ENCODE data around the gene ANO1. TPM values are rescaled to one million over a fixed set of nuclear protein-coding genes. Genes with fewer than 3 reads are reported as not detected.
"Not testable (repeated sequence)": the region's sequence is repeated elsewhere in the genome, so short reads cannot be mapped to it uniquely, and the experiment has no call there.

ANO1 gene
- polyA plus RNA-seq, 4 donors: 1.1 to 8.3 (median 2.9) TPM; not detected in 1

DNA sequence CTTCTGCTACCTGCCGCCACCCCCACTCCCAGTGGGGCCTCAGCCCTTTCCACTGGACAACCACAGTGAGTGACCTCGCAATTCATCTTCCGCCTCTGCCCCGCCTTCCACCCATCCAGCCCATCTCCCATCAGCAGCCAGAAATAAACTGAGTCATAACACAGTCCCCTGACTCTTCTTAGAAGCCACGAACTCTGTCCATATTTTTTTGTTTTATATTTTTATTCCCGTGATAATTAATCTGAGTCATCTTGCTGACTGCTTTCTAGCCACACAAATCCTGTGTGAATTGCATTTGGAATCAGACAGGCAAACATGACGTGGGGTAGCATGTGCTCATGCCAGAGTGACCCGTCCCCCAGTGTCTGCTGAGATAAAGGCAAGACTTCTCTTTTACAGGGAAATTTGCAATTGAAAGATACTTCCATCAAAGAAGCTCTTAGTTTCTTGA lies 132.0 kb downstream of the ANO1 start:
- no peak for FAIRE-seq

GRCh38 chr11:70210530-70210929 lies 132.4 kb downstream of the ANO1 start:
- H3K9me3 ChIP-seq (ENCODE audit: control insufficient read depth in 2 of 2, insufficient read depth in 1 of 2, low read depth in 1 of 2, low read length in 1 of 2): no peaks in the 10 kb centered on the region
- peaks cover 6 to 35% (median 6%) of the 10 kb centered on the region in 3 donors for H3K36me3 ChIP-seq (ENCODE audit: control insufficient read depth in 3 of 3, insufficient read depth in 2 of 3, low read depth in 1 of 3, low read length in 3 of 3)
- WGBS, 3 donors: 64 to 73% (median 71%) methylated on average over 5 of the region's 5 CpGs
- H3K4me3 ChIP-seq (ENCODE audit: low read depth in 1 of 3, low read length in 3 of 3): no peak overlapping the region
- peaks cover 0 to 5% (median 3%) of the 10 kb centered on the region in 3 donors for H3K4me1 ChIP-seq (ENCODE audit: control insufficient read depth in 3 of 3, insufficient read depth in 2 of 3, low read depth in 1 of 3, low read length in 2 of 3)
- FAIRE-seq (no peak), DNase-seq (no peak)
- H3K27ac ChIP-seq (ENCODE audit: low read depth in 1 of 3, low read length in 2 of 3): no peak overlapping the region
- H3K27me3 ChIP-seq (ENCODE audit: control insufficient read depth in 3 of 3, insufficient read depth in 3 of 3, low read length in 3 of 3): no peaks in the 10 kb centered on the region

More for the DNA sequence above, 132.0 kb downstream of the ANO1 start:
- no peaks in the 10 kb centered on the region for H3K9me3 ChIP-seq (ENCODE audit: control insufficient read depth in 2 of 2, insufficient read depth in 1 of 2, low read depth in 1 of 2, low read length in 1 of 2)
- H3K27ac ChIP-seq (ENCODE audit: low read depth in 1 of 3, low read length in 2 of 3): no peak overlapping the region
- peaks cover 6 to 39% (median 6%) of the 10 kb centered on the region in 3 donors for H3K36me3 ChIP-seq (ENCODE audit: control insufficient read depth in 3 of 3, insufficient read depth in 2 of 3, low read depth in 1 of 3, low read length in 3 of 3)
- 76 to 79% (median 76%) methylated on average over 8 of the region's 8 CpGs for WGBS, 3 donors
- H3K27me3 ChIP-seq (ENCODE audit: control insufficient read depth in 3 of 3, insufficient read depth in 3 of 3, low read length in 3 of 3): no peaks in the 10 kb centered on the region
- H3K4me1 ChIP-seq (ENCODE audit: control insufficient read depth in 3 of 3, insufficient read depth in 2 of 3, low read depth in 1 of 3, low read length in 2 of 3): peaks cover 1 to 5% (median 3%) of the 10 kb centered on the region in 3 donors
- DNase-seq: no peak
- H3K4me3 ChIP-seq (ENCODE audit: low read depth in 1 of 3, low read length in 3 of 3): no peak overlapping the region

DNA sequence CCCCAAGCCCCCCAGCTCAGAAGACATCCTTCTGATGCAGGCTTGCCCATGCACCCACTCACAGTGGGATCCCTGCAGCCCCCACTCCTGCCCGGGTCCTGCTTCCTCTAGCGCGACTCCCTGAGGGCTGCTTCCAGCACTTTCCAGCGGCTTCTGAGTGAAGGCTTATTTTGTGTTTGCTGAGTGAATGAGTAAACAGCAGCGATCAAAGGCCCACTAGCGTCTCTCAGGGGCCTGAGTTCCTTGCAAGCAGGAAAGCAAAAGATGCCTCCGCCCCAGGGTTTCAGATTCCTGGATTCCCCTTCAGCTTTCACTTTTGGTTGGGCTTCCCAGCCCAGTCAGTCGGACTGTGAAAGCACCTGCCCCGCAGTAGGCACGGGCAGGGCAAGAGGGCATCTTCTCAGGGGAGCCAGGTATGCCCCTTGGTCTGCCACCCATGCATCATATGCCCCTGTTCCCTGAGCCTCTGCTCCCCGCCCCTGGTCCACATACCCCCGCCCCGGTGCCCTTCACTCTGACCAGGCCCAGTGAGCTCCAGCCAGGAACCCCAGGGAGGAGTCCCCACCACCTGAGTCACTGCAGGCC lies 134.2 kb downstream of the ANO1 start:
- H3K4me3 ChIP-seq (ENCODE audit: low read depth in 1 of 3, low read length in 3 of 3): peak overlapping the region in 1 of 3 donors; percentile 49
- FAIRE-seq: no peak

GRCh38 chr11:70217388-70217787 lies 139.3 kb downstream of the ANO1 start:
- H3K4me3 ChIP-seq (ENCODE audit: low read depth in 1 of 3, low read length in 3 of 3); DNase-seq; H3K27ac ChIP-seq (ENCODE audit: low read depth in 1 of 3, low read length in 2 of 3); FAIRE-seq; H3K36me3 ChIP-seq (ENCODE audit: control insufficient read depth in 3 of 3, insufficient read depth in 2 of 3, low read depth in 1 of 3, low read length in 3 of 3); H3K27me3 ChIP-seq (ENCODE audit: control insufficient read depth in 3 of 3, insufficient read depth in 3 of 3, low read length in 3 of 3); H3K9me3 ChIP-seq (ENCODE audit: control insufficient read depth in 2 of 2, insufficient read depth in 1 of 2, low read depth in 1 of 2, low read length in 1 of 2); H3K4me1 ChIP-seq (ENCODE audit: control insufficient read depth in 3 of 3, insufficient read depth in 2 of 3, low read depth in 1 of 3, low read length in 2 of 3): not testable (repeated sequence)
- WGBS, 3 donors: 87 to 92% (median 88%) methylated on average over 5 of the region's 5 CpGs

More for the DNA sequence above, 134.2 kb downstream of the ANO1 start:
- 15 to 47% (median 34%) methylated on average over 13 of the region's 13 CpGs for WGBS, 3 donors
- Histone ChIP-seq H3K4me1 (ENCODE audit: control insufficient read depth in 3 of 3, insufficient read depth in 2 of 3, low read depth in 1 of 3, low read length in 2 of 3) (peaks cover 0 to 4% (median 3%) of the 10 kb centered on the region in 3 donors), H3K36me3 (ENCODE audit: control insufficient read depth in 3 of 3, insufficient read depth in 2 of 3, low read depth in 1 of 3, low read length in 3 of 3) (peaks cover 0 to 19% (median 0%) of the 10 kb centered on the region in 3 donors), H3K27ac (ENCODE audit: low read depth in 1 of 3, low read length in 2 of 3) (peak overlapping the region in 2 of 3 donors; percentile 56 to 70), H3K27me3 (ENCODE audit: control insufficient read depth in 3 of 3, insufficient read depth in 3 of 3, low read length in 3 of 3) (no peaks in the 10 kb centered on the region), H3K9me3 (ENCODE audit: control insufficient read depth in 2 of 2, insufficient read depth in 1 of 2, low read depth in 1 of 2, low read length in 1 of 2) (no peaks in the 10 kb centered on the region)
- peak; percentile 67 to 85 for DNase-seq

- not testable (repeated sequence) for H3K27me3 ChIP-seq (ENCODE audit: control insufficient read depth in 3 of 3, insufficient read depth in 3 of 3, low read length in 3 of 3); DNase-seq; H3K36me3 ChIP-seq (ENCODE audit: control insufficient read depth in 3 of 3, insufficient read depth in 2 of 3, low read depth in 1 of 3, low read length in 3 of 3); FAIRE-seq; H3K27ac ChIP-seq (ENCODE audit: low read depth in 1 of 3, low read length in 2 of 3); H3K9me3 ChIP-seq (ENCODE audit: control insufficient read depth in 2 of 2, insufficient read depth in 1 of 2, low read depth in 1 of 2, low read length in 1 of 2); H3K4me1 ChIP-seq (ENCODE audit: control insufficient read depth in 3 of 3, insufficient read depth in 2 of 3, low read depth in 1 of 3, low read length in 2 of 3); H3K4me3 ChIP-seq (ENCODE audit: low read depth in 1 of 3, low read length in 3 of 3)
- 26 to 46% (median 42%) methylated on average over 8 of the region's 8 CpGs for WGBS, 3 donors
Measured at GRCh38 chr11:70218076-70218475, 140.0 kb downstream of the ANO1 start.

DNA sequence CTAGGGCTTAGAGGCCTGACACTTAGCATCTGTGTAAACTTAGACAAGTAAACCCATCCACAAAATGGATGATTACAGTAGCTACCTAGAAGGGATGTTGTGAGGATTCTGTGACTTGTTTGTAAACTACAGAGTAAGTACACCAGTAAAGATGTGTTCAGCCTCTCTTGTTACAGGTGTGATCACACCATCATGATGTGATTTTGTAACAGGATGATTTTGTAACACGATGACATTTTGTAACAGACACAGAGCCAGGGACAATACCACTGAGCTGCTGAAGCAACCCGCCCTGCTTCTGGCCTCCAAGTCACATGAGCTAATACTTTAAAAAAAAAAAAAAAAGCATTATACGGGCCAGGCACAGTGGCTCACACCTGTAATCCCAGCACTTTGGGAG lies 142.0 kb downstream of the ANO1 start:
- no peaks in the 10 kb centered on the region for H3K36me3 ChIP-seq (ENCODE audit: control insufficient read depth in 3 of 3, insufficient read depth in 2 of 3, low read depth in 1 of 3, low read length in 3 of 3)
- no peaks in the 10 kb centered on the region for H3K9me3 ChIP-seq (ENCODE audit: control insufficient read depth in 2 of 2, insufficient read depth in 1 of 2, low read depth in 1 of 2, low read length in 1 of 2)
- no peak overlapping the region for H3K4me3 ChIP-seq (ENCODE audit: low read depth in 1 of 3, low read length in 3 of 3)
- H3K4me1 ChIP-seq (ENCODE audit: control insufficient read depth in 3 of 3, insufficient read depth in 2 of 3, low read depth in 1 of 3, low read length in 2 of 3): no peaks in the 10 kb centered on the region
- 72 to 78% (median 78%) methylated on average over 3 of the region's 3 CpGs for WGBS, 3 donors
- H3K27me3 ChIP-seq (ENCODE audit: control insufficient read depth in 3 of 3, insufficient read depth in 3 of 3, low read length in 3 of 3): no peaks in the 10 kb centered on the region
- no peak overlapping the region for H3K27ac ChIP-seq (ENCODE audit: low read depth in 1 of 3, low read length in 2 of 3)
- DNase-seq (no peak), FAIRE-seq (no peak)

GRCh38 chr11:70220920-70221319 lies 142.8 kb downstream of the ANO1 start:
- H3K9me3 ChIP-seq (ENCODE audit: control insufficient read depth in 2 of 2, insufficient read depth in 1 of 2, low read depth in 1 of 2, low read length in 1 of 2): peaks cover 0 to 3% of the 10 kb centered on the region in 2 donors
- no peak for FAIRE-seq
- WGBS, 3 donors: 77 to 97% (median 93%) methylated on average over 1 of the region's 1 CpG

DNA sequence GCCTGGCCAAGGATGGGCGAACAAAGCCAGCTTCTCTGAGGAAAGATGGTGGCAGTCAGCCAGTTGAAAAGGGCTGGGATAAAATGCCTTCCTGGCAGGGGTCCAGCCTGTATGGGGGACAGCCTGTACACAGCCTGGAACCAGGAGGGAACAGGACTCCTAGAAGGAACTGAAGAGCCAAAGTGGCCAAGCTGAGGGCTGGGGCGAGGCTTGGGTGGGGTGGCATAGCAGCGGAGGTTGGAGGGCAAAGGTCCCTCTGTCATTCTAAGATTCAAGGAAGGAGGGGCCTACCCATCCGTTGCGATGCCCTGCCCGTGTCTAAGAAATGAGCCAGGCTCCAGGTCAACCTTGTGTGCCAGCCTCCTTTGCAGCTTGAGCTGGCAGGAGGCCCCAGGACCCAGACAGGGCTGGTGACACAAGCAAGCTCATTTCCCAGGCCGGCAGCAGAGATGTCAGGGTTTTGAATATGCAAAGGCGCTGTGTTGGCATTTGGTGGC lies 147.6 kb downstream of the ANO1 start:
- DNase-seq: peak; percentile 65 to 98
- no peak overlapping the region for H3K4me3 ChIP-seq (ENCODE audit: low read depth in 1 of 3, low read length in 3 of 3)
- H3K27ac ChIP-seq (ENCODE audit: low read depth in 1 of 3, low read length in 2 of 3): peak overlapping the region in 2 of 3 donors; percentile 76 to 89
- 13 to 50% (median 35%) methylated on average over 5 to 8 of the region's 8 CpGs for WGBS, 3 donors
- no peaks in the 10 kb centered on the region for H3K36me3 ChIP-seq (ENCODE audit: control insufficient read depth in 3 of 3, insufficient read depth in 2 of 3, low read depth in 1 of 3, low read length in 3 of 3)
- H3K27me3 ChIP-seq (ENCODE audit: control insufficient read depth in 3 of 3, insufficient read depth in 3 of 3, low read length in 3 of 3): no peaks in the 10 kb centered on the region
- H3K9me3 ChIP-seq (ENCODE audit: control insufficient read depth in 2 of 2, insufficient read depth in 1 of 2, low read depth in 1 of 2, low read length in 1 of 2): peaks cover 0 to 3% of the 10 kb centered on the region in 2 donors
- FAIRE-seq: no peak
- peaks cover 4 to 13% (median 4%) of the 10 kb centered on the region in 3 donors for H3K4me1 ChIP-seq (ENCODE audit: control insufficient read depth in 3 of 3, insufficient read depth in 2 of 3, low read depth in 1 of 3, low read length in 2 of 3)

More at GRCh38 chr11:70220920-70221319, 142.8 kb downstream of the ANO1 start:
- H3K4me3 ChIP-seq (ENCODE audit: low read depth in 1 of 3, low read length in 3 of 3): no peak overlapping the region
- DNase-seq: no peak
- no peaks in the 10 kb centered on the region for H3K27me3 ChIP-seq (ENCODE audit: control insufficient read depth in 3 of 3, insufficient read depth in 3 of 3, low read length in 3 of 3)
- H3K36me3 ChIP-seq (ENCODE audit: control insufficient read depth in 3 of 3, insufficient read depth in 2 of 3, low read depth in 1 of 3, low read length in 3 of 3): no peaks in the 10 kb centered on the region
- H3K27ac ChIP-seq (ENCODE audit: low read depth in 1 of 3, low read length in 2 of 3): no peak overlapping the region
- H3K4me1 ChIP-seq (ENCODE audit: control insufficient read depth in 3 of 3, insufficient read depth in 2 of 3, low read depth in 1 of 3, low read length in 2 of 3): peaks cover 0 to 6% (median 0%) of the 10 kb centered on the region in 3 donors

All from small intestine (tissue), 7 donors.